Gastroesophageal sphincter (tissue), 4 donors: ENCODE data around the gene MAML2. TPM values are rescaled to one million over a fixed set of nuclear protein-coding genes. Genes with fewer than 3 reads are reported as not detected.
A peak's percentile ranks its signal among the peaks of the same experiment; 100 is the strongest.

Source experiments
- ATAC-seq: fragments of 150-250 bp; one replicate; pipeline ENCODE4 v1.9.1; 2016; ENCODE audit warnings: mild to moderate bottlenecking, moderate library complexity
- H3K27ac ChIP-seq, 4 donors: fragments of 200-600 bp; sonication (generic) in 3 of 4; 1 replicate in 3 of 4; 2 replicates in 1 of 4; pipeline ENCODE4 v1.5.1; 2016 to 2019
- H3K27me3 ChIP-seq: fragments of 200-600 bp; sonication (generic); one replicate; pipeline ENCODE4 v1.5.1; 2019
- H3K36me3 ChIP-seq, 2 donors: fragments of 200-600 bp; sonication (generic); one replicate each; pipeline ENCODE4 v1.5.1; 2019; ENCODE audit warnings: control low read depth in 1 of 2
- H3K4me1 ChIP-seq, 3 donors: fragments of 200-600 bp; sonication (generic); 1 replicate in 2 of 3; 2 replicates in 1 of 3; pipeline ENCODE4 v1.5.1; 2016 to 2019; ENCODE audit warnings: control low read depth in 2 of 3
- H3K4me3 ChIP-seq, 2 donors: fragments of 200-600 bp; sonication (generic); one replicate each; pipeline ENCODE4 v1.5.1; 2019; ENCODE audit warnings: mild to moderate bottlenecking in 1 of 2, moderate library complexity in 1 of 2
- H3K9me3 ChIP-seq, 3 donors: fragments of 200-600 bp; sonication (generic); one replicate each; pipeline ENCODE4 v1.5.1; 2017 to 2019; ENCODE audit warnings: control low read depth in 2 of 3
- EP300 ChIP-seq: sonication (generic); formaldehyde crosslinking; IDR thresholded peaks from one replicate; pipeline ENCODE4 v1.6.1; 2017; ENCODE audit warnings: antibody characterized with exemption, mild to moderate bottlenecking
- POLR2A ChIP-seq, 2 donors: fragments of 450-650 bp; IDR thresholded peaks; one replicate each; pipeline ENCODE4 v1.6.1; 2017; ENCODE audit warnings: antibody characterized with exemption in 2 of 2, mild to moderate bottlenecking in 2 of 2, moderate library complexity in 1 of 2
- POLR2AphosphoS5 ChIP-seq: sonication (generic); formaldehyde crosslinking; IDR thresholded peaks from one replicate; pipeline ENCODE4 v1.6.1; 2017; ENCODE audit warnings: antibody characterized with exemption
- WGBS, 2 donors: methylation state at CpG; one replicate each; pipeline ENCODE4 v1.1.5; 2018; ENCODE audit warnings: low coverage in 1 of 2; 5-methylcytosine and 5-hydroxymethylcytosine counted together
- total RNA-seq, 4 donors: library from RNA; depleted of rRNA; stranded (reverse); fragments of >200 nt; gene quantifications; one replicate each; pipeline ENCODE4 v1.1.0, GENCODE V29; 2016
- TF ChIP-seq, protein P1 (sequence below), 4 experiments: fragments of 200-600 bp in 2 of 4; fragments of 450-650 bp in 2 of 4; sonication (generic) in 1 of 4; IDR thresholded peaks; one replicate each; pipeline ENCODE4 v1.5.1; 2017 to 2019; ENCODE audit warnings: antibody characterized with exemption in 4 of 4, mild to moderate bottlenecking in 2 of 4, moderate library complexity in 2 of 4

MAML2 gene
- total RNA-seq, 4 donors from 2014 or later: 15.8 to 31.8 (median 23.7) TPM

DNA sequence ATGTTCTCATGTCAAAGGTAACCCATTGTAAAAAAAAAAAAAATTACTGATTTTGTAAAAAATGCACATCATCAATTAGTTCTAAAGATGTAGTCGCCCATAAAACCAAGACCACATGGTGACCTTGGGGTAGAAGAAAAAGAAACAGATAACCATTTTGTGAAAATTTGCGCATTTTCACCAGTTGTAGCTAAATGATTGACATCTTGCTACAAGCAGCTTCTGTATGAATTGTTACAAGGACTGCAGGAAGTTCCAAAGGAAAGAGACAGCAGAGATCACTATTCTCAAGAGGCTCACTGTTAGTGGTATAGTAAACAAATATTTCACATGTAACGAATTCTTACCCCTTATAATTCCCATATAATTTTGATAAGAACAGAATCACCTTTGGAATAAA lies 48.7 kb downstream of the MAML2 start:
- TF ChIP-seq EP300 (no peak), POLR2AphosphoS5 (no peak), POLR2A (IDR thresholded peaks at IDR 0.05) (no peak)
- TF ChIP-seq, protein P1, sequence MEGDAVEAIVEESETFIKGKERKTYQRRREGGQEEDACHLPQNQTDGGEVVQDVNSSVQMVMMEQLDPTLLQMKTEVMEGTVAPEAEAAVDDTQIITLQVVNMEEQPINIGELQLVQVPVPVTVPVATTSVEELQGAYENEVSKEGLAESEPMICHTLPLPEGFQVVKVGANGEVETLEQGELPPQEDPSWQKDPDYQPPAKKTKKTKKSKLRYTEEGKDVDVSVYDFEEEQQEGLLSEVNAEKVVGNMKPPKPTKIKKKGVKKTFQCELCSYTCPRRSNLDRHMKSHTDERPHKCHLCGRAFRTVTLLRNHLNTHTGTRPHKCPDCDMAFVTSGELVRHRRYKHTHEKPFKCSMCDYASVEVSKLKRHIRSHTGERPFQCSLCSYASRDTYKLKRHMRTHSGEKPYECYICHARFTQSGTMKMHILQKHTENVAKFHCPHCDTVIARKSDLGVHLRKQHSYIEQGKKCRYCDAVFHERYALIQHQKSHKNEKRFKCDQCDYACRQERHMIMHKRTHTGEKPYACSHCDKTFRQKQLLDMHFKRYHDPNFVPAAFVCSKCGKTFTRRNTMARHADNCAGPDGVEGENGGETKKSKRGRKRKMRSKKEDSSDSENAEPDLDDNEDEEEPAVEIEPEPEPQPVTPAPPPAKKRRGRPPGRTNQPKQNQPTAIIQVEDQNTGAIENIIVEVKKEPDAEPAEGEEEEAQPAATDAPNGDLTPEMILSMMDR (IDR thresholded peaks at IDR 0.05): no peak
- WGBS, 2 donors: 63 to 64% methylated on average over 2 to 3 of the region's 3 CpGs
- no peak for ATAC-seq
- Histone ChIP-seq H3K4me3 (no peak overlapping the region), H3K36me3 (no peaks in the 10 kb centered on the region), H3K27ac (peak overlapping the region in 1 of 4 donors; percentile 63), H3K27me3 (no peaks in the 10 kb centered on the region), H3K4me1 (peaks cover 3 to 35% (median 13%) of the 10 kb centered on the region in 3 donors), H3K9me3 (no peaks in the 10 kb centered on the region)

DNA sequence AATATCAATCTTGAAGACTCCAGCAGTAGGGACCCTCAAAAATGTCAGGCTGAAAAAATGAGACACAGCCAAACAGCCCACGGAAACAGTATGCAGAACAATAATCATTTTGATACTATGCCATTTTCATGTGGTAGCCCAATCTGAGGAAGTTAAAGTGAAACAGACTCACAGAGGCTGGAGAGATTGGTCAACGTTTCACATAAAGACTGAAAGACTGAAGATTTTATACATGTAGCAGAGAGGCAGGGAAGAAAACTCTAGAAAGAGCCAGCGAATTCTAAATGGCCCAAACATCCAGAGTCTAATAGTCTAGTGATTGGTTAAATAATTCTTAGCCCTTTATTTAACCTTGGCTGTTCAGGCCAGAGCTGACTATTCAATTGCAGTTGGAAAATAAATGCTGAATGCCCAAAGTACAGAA lies 49.4 kb downstream of the MAML2 start:
- Histone ChIP-seq H3K27me3 (no peaks in the 10 kb centered on the region), H3K9me3 (no peaks in the 10 kb centered on the region), H3K27ac (peak overlapping the region; percentile 29 to 63 (median 49)), H3K4me1 (peaks cover 3 to 32% (median 13%) of the 10 kb centered on the region in 3 donors), H3K36me3 (no peaks in the 10 kb centered on the region), H3K4me3 (peak overlapping the region in 1 of 2 donors; percentile 9)
- no peak for ATAC-seq
- 3 to 6% methylated on average over 3 of the region's 3 CpGs for WGBS, 2 donors
- no peak for TF ChIP-seq POLR2A (IDR thresholded peaks at IDR 0.05)
- TF ChIP-seq, protein P1 (IDR thresholded peaks at IDR 0.05): no peak

DNA sequence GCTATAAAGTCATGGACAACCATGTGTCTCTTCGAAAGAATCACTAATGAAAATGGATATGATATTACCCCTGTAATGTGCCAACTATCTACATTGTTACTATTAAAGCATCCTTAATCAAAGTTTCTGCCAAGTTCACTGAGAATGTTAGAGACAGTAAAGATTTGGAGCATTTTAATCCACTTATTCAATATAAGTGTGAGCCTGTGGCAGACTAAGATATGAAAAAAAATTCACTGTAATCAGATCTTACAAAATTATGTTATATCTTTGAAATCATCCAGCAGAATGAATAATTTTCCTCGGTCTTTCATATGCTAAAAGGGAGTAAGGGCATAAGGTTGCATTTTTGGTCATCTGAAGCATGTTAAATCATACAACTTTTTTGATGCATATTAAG lies 49.9 kb downstream of the MAML2 start:
- ATAC-seq: no peak
- H3K36me3 ChIP-seq: no peaks in the 10 kb centered on the region
- 28 to 37% methylated on average over 2 of the region's 2 CpGs for WGBS, 2 donors
- peak overlapping the region in 2 of 4 donors; percentile 59 to 63 for H3K27ac ChIP-seq
- H3K27me3 ChIP-seq: no peaks in the 10 kb centered on the region
- H3K4me3 ChIP-seq: peak overlapping the region in 1 of 2 donors; percentile 9
- H3K9me3 ChIP-seq: no peaks in the 10 kb centered on the region
- TF ChIP-seq, protein P1 (IDR thresholded peaks at IDR 0.05): no peak
- TF ChIP-seq POLR2A (IDR thresholded peaks at IDR 0.05) (no peak), POLR2AphosphoS5 (no peak)
- peaks cover 3 to 32% (median 13%) of the 10 kb centered on the region in 3 donors for H3K4me1 ChIP-seq

DNA sequence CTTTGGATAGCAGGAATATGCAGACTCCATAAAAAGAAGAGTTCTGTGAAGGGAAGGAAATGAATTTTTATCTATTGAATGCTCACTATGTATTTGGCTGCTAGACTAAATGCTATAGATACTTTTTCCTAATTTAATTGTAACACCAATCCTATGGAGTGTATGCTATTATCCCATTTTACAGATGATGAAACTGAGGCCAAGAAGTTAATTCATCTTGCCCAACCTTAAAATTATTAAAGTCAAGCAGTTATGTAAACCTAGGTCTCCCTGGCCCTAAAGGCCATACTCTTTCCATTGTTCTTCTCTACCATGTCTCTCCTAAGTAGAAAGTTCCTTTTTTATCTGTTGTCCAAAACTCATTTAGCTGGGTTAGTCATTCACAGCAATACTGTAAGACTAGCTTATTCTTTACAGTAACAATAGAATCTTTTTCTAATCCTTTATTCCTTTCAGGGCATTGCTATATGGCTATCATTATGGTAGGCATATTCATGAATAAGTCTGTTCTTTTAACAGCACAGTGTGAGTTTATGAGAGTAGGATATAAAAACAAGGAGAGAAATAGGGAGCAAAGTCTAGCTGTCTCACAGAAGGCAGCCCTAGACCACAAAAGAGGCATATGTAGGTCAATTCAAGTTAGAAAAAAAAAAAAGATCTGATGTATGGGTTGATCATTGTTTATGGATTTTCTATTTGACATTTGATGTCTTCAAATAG lies 50.5 kb downstream of the MAML2 start:
- Histone ChIP-seq H3K4me1 (peaks cover 3 to 32% (median 13%) of the 10 kb centered on the region in 3 donors), H3K4me3 (no peak overlapping the region), H3K27me3 (no peaks in the 10 kb centered on the region), H3K9me3 (no peaks in the 10 kb centered on the region), H3K36me3 (no peaks in the 10 kb centered on the region), H3K27ac (no peak overlapping the region)
- no peak for ATAC-seq
- TF ChIP-seq POLR2A (IDR thresholded peaks at IDR 0.05) (no peak), POLR2AphosphoS5 (no peak), EP300 (no peak)
- TF ChIP-seq, protein P1 (IDR thresholded peaks at IDR 0.05): no peak

DNA sequence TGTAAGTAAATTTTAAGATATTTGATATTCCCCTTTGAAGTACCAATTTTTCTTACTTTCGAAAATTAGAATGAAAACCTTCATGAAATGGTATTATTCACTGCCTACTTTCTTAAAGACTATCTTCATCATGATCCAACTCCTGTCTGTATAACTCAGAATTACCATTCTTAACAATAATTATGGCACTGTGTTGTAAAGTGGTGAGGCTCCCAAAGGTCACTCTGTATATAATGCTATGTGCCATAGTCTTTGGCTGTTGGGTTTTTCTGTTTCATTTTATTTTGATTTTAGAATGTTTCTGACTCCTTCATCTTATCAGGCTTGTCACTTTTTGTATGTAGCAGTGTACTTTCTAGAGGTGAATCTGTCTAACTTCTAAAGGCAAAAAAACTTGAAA lies 52.4 kb downstream of the MAML2 start:
- Histone ChIP-seq H3K36me3 (no peaks in the 10 kb centered on the region), H3K4me3 (no peak overlapping the region), H3K4me1 (peaks cover 3 to 32% (median 13%) of the 10 kb centered on the region in 3 donors), H3K27ac (no peak overlapping the region), H3K9me3 (no peaks in the 10 kb centered on the region), H3K27me3 (no peaks in the 10 kb centered on the region)
- 100% methylated on average over 1 of the region's 1 CpG for WGBS, 2 donors
- TF ChIP-seq EP300: no peak
- no peak for TF ChIP-seq POLR2A (IDR thresholded peaks at IDR 0.05)
- TF ChIP-seq POLR2AphosphoS5: no peak
- TF ChIP-seq, protein P1 (IDR thresholded peaks at IDR 0.05): no peak
- no peak for ATAC-seq
